NCI-H1694 (cell line): ENCODE results near the gene MAN1A1.
"Not testable (repeated sequence)": the region's sequence is repeated elsewhere in the genome, so short reads cannot be mapped to it uniquely, and the experiment has no call there.

Source experiments
- DNase-seq: peaks from one replicate; lab custom pipeline; 2025; lab: John Stamatoyannopoulos, UW

The MAN1A1 gene

DNA sequence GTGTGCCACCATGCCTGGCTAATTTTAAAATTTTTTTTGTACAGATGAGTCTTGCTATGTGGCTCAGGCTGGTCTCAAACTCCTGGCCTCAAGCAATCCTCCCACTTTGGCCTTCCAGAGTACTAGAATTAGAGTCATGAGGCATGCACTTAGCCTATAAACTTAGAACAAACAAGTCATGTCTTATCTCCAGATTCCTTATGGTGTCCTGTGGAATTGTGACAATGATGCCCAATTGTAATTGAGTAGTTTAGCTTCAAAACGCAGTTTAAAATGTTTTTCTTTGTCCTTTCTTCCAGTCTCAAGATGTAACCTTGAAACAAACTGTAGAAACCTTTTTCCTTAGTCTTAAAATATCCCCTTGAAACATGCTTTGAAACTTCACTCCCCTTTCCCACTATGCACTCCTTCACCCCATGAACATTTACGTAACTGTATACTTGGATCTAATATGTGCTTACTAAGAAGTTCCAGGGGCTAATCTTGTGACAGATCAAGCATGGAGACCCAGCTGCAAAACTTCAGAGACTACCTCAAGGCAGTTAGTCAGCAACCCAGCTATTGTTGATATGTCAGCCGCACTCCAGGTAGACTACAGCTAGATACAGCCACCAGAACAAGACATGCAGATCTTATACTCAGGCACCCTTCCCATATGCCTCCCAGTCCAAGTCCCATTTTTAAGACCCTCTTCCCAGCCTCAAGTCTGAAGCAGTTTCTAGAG, 46.2 kb downstream of the MAN1A1 start:
- DNase-seq: no peak

DNA sequence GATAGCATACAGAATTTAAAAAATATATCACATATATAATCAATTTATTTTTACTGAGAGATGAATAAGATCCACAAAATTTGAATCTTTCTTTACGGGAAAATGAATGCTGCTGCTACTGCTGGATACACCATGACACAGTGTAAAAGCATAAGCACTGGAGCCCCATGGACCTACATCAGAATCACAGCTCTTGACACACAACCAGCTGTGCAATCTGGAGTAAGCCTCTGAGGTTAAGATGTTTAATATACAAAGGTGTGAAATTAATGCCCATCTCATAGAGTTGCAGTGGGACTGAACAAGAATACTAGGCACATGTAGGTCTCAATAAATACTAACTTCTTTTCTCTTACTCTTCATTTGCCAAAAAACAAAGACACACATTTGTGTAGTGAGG, 48.1 kb downstream of the MAN1A1 start:
- no peak for DNase-seq

GRCh38 chr6:119299694-119300093, 49.9 kb downstream of the MAN1A1 start:
- DNase-seq: no peak

GRCh38 chr6:119297049-119297448, 52.5 kb downstream of the MAN1A1 start:
- no peak for DNase-seq

DNA sequence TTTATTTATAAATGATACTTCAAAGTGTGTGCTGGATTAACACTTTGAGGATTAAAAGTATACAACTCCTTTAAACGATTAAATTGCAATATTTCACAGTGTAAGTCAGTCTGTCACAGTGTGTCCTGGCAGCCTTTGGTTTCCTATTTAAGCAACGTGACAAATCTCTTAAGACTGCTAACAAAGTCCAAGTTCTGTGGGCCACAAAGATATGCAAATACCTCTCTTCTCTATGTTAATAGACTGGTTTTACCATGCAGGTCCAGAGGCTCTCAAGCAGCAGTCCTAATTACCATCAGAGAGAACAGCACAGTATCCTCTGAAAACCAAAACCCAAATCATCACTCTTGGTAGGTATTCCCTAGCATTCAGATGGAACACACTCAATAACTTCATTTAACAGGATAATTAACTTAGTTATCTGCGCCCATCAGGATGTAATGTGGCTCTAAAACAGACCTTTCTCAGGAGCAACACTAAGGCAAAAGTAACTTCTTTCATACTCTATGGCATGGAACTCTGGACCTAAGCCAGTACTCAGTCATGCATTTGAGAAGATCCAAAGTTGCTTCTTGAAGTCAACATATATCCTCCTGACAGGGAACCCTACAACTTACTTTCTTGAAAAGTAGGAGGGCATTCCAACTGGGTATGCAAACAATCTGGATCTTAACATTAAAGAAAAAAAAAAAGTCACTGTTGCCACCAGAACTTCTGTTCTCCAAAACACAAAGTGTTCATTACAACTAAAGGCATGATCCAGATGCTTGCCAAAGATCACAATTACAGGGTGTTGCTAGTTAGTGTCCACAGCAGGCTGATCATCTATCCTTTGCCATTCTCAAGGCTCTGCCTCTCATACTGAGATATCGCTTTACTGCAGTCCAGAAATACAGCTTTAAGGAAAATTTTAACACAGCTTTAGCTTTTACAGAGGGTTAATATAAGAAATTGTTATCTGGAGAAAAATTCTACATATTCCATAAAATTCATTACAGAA, 53.2 kb downstream of the MAN1A1 start:
- no peak for DNase-seq

DNA sequence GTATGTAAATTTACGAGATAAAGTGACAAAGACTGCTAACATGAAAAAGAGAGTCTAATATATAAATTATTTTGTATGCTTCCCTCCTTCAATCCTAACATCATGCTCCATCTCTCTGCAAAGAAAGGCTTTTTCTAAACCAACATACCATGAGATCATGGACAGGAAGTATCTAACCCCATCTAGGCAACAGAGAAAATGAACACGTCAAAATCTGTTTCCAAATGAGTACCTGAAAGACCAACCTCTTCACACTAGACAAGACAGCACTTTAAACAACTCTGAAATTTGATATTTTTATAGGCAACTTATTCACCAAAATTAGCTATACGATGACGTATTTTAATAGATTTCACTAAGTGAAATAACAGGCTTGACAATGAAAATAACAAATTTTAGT, 54.6 kb downstream of the MAN1A1 start:
- DNase-seq: no peak

DNA sequence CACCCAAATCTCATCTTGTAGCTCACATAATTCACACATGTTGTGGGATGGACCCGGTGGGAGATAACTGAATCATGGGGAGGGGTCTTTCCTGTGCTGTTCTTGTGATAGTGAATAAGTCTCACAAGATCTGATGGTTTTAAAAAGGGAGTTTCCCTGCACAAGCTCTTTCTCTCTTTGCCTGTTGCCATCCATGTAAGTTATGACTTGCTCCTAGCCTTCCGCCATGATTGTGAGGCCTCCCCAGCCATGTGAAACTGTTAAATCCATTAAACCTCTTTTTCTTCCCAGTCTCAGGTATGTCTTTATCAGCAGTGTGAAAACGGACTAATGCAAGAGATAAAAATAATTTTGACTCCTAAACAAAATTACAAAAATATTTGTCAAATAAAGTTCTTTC, 58.5 kb downstream of the MAN1A1 start:
- not testable (repeated sequence) for DNase-seq

DNA sequence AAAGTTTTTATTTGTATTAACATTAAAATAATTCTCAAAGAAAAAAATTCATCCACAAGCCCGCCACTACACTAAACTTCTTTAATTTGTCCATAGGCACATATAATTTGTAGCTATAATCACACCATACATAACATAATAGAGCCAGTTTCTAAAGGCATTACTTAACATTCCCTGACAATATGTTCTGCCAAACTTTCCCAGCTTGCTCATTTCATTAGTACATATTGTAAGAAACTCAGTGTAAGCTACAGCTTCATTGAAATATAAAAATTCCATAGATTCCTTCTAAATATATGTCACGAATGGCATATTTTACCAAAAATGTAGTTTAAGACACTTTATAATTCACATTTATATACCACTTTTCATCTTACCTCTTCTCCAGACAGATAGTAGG, 59.3 kb downstream of the MAN1A1 start:
- DNase-seq: no peak

DNA sequence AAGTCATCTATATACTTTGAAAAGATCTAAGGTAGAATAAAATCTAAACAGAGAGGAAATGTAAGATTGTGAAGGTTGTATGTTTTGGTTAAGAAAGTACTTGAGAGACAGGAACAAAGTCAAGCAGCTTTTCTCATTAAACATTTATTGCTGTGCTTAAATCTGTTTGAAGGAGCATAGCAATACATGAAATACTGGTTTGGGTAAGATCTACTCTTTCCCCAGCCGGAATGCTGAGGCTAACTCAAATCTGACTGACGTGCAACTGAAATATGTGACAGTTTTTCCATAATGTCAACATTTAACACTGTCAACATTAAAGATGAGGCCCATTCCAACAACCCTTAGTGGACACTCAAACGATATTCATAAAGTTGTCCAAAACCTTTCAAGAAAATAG, 59.9 kb downstream of the MAN1A1 start:
- DNase-seq: no peak

- no peak for DNase-seq
These were observed 63.5 kb downstream of the MAN1A1 start for GRCh38 chr6:119285908-119286625.

DNA sequence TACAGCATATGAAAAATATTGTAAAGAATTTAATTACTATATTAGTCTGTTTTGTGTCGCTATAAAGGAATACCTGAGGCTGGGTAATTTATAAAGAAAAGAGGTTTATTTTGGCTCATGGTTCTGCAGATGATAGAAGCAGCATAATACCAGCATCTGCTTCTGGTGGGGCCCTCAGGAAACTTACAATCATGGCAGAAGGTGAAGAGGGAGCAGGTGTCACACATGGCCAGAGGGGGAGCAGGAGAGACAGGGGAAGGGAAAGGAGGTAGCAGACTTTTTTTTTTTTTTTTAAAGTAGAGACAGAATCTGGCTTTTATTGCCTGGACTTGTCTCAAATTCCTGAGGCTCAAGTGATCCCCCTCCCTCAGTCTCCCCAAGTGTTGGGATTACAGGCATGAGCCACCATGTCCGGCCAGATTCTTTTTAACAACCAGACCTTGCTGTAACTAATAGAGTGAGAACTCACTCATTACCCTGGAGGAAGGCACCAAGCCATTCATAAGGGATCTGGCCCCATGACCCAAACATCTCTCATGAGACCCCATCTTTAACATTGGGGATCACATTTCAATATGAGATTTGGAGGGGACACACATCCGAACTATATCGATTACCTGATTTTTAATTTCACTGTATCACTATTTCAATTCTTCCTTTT, 64.6 kb downstream of the MAN1A1 start:
- no peak for DNase-seq

DNA sequence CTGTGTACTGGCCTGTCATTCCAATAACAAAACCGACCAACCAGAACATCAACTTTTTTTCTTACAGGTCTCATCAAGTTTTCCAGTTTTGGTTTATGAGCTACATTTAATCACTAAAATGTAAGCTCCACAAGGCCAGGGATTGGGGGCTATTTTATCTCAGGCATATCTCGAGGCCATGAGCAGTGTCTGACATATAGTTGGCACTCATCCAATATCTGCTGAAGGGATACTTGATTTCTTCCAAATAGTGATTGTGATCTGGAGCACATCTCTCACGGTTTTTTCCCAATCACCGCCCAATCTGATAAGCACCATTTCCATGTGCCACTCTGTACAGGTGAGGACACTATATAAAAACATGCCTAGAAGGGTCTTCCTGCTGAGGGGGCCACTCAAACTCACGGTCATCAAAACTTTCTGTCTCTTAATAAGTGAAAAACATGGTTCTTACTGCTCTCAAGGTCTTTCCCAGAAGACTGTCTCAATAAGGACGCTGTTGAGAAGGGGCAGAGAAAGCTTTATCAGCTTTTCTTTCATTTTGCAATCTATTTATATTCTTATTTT, 65.5 kb downstream of the MAN1A1 start:
- DNase-seq: no peak

- no peak for DNase-seq
These were observed 66.3 kb downstream of the MAN1A1 start for GRCh38 chr6:119283214-119283613.

GRCh38 chr6:119280668-119281067, 68.9 kb downstream of the MAN1A1 start:
- no peak for DNase-seq

- DNase-seq: no peak
These were observed 69.5 kb downstream of the MAN1A1 start for GRCh38 chr6:119280080-119280479.

DNA sequence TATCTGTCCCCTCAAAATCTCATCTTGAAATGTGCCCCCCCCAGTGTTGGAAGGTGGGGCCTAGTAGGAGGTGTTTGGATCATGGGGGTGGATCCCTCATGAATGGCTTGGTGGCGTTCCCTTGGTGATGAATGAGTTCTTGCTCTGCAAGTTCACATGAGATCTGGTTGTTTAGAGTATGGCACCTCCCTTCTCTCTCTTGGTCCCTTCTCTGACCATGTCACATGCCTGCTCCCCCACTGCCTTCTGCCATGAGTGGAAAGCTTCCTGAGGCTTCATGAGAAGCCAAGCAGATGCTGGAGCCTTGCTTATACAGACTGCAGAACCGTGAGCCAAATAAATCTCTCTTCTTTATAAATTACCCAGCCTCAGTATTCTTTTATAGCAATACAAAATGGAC, 70.9 kb downstream of the MAN1A1 start:
- DNase-seq: no peak

GRCh38 chr6:119277052-119277451, 72.5 kb downstream of the MAN1A1 start:
- DNase-seq: no peak

DNA sequence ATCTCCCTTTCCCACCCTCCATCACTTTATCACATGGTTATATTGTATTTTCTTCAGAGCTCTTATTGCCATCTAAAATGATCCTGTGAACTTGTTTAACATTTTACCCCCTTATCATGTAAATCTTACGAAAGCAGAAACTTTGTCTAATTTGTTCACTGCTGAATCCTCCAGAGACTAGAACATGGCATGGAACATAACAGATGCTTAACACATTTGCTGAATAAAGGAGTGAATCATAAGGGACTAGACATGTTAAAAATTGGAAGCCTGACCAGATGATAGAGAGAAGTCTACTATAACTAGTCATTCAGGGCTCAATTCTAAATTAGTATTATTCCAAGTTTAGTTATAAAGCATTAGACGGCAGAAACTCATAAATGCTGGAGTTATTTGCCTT, 73.3 kb downstream of the MAN1A1 start:
- no peak for DNase-seq

GRCh38 chr6:119274197-119274595, 75.4 kb downstream of the MAN1A1 start:
- no peak for DNase-seq

DNA sequence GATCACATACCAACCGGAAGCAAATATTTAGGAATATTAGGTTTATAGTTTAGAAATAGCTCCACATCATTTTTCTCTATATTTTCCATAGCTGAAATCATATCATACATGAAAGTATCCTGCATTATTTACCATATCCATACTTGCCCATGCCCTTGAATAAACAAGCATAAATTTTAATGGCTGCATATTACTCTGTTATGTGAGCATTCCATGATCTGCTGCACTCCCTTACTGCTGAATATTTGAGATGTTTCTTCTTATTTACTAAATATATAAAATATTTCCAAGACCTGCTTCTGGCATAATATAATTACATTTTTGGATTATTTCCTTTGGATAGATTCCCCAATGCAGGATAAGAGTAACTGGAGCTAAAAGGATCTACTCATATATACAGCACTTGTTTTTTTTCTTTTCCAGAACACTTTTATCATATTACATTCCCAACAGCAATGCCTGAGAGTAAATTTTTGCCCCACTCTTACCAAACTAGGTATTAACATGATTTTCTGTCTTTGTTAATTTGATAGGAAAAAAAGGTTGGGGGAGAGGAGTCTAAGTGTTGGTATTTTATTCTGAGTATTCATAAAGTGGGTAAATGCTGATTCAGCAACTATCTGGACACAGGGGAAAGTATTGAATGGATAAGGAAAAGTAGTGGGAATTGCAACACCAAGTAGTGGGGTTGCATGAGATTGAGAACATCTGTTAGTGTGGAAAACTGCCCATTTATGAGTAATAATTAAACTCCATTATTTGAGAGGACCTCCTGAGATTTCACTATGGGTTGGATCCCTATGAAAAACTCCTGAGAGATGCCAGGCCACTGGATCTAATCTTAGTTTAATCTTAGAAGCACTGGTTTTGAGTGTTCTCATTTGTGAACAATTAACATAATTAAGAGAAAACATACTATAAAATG, 76.0 kb downstream of the MAN1A1 start:
- DNase-seq: no peak

DNA sequence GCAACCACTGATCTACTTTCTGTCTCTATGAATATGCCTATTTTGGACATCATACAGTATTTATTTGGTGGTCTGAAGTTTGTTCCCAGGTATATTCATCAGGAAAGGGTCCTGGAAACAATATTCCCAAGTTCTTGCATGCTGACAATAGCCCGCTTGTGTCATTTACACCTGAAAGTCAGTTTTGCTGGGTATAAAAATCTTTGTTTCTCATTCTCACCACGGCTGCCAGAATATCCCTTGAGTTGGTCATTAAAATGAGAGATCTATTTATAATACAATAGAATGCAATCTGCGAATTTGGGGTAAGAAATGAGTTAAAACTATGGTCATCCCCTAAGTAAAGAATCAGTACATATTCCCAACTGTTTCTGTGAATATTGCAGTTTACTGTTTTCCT, 79.0 kb downstream of the MAN1A1 start:
- no peak for DNase-seq
